GM21529 (cell line): Measurements from ENCODE around the gene KIF4A.
"Not testable (repeated sequence)": the region's sequence is repeated elsewhere in the genome, so short reads cannot be mapped to it uniquely, and the experiment has no call there.

ENCODE experiments used
- ATAC-seq: cut with Tn5 transposase; IDR thresholded peaks from one replicate; pipeline ENCODE4 v1.9.1; 2021; ENCODE audit not compliant: unreplicated experiment

Gene KIF4A

DNA sequence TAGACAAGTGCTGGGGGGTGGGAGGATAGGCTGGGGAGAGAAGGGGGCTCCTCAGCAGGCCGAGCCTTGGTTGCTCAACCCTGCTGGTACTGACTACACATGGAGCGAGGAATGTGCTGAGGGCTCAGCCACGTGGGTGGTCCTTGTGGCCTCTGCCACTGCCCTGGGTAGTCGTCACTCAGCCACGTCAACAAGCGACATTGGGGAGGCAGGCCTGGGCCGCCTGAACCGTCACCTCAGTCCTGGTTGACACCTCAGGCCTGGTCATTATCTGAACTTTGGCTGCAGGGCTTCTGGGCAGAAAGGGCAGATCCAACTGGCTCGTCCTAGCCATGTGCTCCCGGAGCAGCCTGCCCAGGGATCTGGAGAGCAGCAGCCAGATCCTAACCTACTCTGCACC lies 70.5 kb downstream of the KIF4A start:
- no peak for ATAC-seq

GRCh38 chrX:70368731-70369130 lies 78.8 kb downstream of the KIF4A start:
- not testable (repeated sequence) for ATAC-seq

DNA sequence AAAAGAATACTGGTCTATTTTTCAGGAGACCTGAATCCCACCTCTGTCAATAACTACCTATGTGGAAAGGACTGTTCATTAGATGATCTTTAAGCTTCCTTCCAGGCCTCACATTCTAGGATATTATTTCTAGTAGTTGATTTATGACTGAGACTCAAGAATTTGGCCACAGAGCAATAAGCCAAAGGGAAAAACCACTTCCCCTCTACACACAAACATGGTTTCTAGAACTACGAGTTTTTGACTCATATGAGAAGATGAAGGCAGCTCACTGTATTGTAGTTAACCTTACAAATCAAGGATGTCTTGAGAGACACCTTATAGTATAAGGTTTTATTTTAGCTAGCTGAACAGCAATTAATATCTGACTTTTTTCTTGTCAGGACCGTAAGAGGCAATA lies 96.3 kb downstream of the KIF4A start:
- ATAC-seq: no peak

- no peak for ATAC-seq
Measured at GRCh38 chrX:70398899-70399298, 109.0 kb downstream of the KIF4A start.

GRCh38 chrX:70400181-70400580 lies 110.3 kb downstream of the KIF4A start:
- ATAC-seq: not testable (repeated sequence)

DNA sequence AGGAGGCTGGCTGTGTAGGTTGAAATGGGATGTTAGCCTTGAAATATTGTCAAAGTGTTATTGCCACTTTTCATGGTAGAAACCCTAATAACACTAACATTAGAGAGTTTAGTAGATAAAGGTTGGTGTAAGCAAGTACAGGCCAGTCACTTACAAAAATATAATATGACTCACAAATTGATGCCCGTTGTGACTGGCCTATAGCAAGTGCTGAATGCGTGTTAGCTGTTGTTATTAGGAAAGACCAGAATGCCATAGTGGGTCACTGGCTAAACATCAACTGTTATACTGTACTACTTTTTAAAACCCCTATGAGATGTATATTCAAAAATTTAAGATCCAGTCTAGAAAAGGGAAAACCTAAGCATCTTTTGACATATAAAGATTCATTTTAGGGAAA lies 112.8 kb downstream of the KIF4A start:
- no peak for ATAC-seq

- no peak for ATAC-seq
Measured at GRCh38 chrX:70405003-70405402, 115.1 kb downstream of the KIF4A start.

DNA sequence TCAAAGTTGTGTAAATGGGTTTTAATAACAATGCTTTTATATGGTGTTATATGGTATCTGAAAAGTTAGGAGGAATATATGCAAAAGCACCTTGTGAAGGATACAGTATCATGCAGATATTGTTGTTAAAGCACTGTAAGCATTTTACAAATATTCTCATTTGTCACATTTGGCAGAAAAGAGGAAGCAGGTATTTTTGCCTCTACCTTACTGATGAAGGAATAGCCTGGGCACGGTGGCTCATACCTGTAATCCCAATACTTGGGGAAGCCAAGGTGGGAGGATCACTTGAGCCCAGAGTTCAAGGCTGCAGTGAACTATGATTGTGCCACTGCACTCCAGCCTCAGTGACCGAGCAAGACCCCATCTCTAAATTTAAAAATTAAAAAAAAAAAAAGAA lies 121.0 kb downstream of the KIF4A start:
- no peak for ATAC-seq

DNA sequence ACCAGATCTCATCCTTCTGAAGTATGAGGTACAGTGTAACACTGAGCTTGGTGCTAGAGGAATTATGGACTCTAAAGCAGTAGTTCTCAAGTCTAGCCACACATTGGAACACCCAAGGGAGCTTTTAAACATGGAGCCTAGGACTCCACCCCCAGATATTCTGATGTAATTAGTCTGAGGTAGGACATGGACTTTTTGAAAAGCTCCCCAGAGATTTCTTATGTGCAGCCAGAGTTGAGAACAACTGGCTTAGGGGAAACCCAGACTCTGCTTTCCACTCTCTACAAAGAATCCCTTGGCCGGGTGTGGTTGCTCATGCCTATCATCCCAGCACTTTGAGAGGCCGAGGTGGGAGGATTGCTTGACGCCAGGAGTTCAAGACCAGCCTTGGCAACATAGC lies 121.6 kb downstream of the KIF4A start:
- ATAC-seq: no peak

DNA sequence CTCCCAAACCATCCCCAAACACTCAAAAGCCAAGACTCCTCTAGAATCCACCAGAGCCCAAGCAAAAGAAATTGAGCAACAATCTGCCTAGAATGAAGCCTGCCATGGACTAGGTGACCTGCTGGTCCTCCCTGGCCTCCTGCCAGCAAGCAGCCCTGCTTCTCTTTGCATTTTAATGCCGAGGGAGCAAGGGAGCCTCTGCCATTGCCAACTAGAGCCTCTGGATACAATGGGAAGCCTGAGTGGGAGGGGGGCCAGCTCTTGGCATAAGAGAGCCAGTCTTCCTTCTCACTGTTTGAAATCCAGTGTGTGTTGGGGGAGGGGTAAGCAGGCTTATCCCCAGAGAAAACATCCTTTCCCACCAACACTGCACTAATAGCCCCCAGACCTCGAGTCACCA lies 131.7 kb downstream of the KIF4A start:
- ATAC-seq: no peak

DNA sequence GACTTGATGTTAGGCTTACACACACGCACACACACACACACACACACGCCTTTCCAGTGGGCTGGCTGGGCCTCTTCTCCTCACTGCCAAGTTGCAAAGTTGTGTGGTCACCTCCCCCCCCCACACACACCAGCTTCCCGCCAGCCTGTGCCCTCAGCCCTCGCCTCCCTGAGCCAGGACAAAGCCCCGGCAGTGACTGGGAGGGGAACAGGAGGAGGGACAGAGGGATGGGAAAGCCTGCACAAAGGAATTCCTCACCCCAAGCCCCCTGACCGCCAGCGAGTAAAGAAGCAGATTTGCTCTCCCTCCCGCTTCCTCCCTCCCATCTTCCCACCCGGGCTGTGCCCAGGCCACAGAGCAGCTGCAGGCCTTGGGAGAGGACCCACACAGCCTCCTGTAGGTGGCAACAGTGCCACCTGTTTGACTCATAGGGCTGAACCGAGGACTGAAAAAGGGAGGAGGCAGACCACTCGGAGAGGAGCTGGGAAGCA lies 133.0 kb downstream of the KIF4A start, which contains the start of gene GDPD2:
TSS of gene GDPD2 (plus strand) at position 464 of the 491 bp plus-strand sequence. CDS start 1,671 bp downstream, outside the sequence.
- ATAC-seq: no peak

DNA sequence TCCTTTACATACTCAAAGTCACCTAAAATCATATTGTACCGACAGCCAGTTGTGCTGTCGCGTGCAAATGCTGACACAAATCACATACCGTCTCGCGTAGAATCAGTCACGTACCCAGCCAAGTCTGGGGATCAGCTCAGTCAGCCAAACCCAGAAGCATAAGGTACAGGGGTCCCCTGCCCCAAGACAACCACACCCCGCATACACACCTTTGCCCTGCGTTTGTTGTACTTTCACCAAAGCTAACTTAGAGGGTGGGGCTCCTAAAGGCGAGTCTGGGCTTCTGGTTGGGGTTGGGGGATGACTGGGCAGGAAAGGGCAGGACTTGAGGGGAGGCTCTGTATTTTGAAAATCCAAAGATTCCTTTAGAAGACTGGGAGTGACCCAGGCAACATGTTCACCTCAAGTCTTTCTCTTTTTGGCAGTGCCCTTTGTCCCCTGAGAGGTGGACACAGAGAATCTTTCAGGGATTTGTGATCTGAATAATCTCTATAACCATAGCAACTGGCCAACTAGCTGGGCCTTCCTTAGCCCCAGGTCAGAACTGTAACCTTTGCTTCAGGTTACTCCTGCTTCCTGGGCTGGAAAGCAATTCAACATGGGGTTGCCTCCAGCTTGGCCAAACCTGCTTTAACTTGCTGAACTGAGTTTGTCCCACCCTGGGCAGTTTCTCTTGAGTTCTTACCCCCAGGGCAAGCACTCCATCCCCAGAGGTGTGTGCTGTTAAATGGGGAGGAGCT lies 134.2 kb downstream of the KIF4A start:
- ATAC-seq: no peak

GRCh38 chrX:70424801-70425200 lies 134.9 kb downstream of the KIF4A start:
- no peak for ATAC-seq

DNA sequence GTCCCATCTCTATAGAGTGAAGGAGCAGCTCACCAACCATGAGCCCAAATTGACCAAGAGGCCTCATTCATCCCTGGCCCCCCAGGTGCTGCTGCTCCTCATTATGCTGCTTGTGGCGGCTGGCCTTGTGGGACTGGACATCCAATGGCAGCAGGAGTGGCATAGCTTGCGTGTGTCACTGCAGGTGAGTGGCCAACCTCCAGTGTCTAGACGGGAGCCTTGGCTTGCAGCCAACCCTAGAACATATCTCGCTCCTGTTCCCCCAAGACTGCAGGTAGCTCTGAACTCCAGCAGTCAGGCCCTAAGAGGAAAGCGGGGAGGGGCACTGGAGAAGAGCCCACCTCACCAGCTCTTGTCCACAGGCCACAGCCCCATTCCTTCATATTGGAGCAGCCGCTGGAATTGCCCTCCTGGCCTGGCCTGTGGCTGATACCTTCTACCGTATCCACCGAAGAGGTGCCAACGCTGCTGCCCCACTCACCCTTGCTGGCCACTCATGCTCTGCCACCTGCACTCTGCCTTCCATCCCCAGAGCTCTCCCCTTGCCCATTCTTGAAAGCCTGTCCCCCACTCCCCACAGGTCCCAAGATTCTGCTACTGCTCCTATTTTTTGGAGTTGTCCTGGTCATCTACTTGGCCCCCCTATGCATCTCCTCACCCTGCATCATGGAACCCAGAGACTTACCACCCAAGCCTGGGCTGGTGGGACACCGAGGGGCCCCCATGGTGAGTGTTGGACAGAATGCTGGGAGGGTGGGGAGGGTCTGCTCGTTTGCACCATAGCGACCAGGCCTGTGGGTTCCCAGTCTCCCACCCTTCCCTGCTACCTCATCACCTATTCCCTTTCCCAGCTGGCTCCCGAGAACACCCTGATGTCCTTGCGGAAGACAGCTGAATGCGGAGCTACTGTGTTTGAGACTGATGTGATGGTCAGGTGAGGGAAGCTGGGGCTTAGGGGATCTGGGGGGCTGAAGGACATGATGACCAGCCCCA lies 136.7 kb downstream of the KIF4A start:
- ATAC-seq: no peak

DNA sequence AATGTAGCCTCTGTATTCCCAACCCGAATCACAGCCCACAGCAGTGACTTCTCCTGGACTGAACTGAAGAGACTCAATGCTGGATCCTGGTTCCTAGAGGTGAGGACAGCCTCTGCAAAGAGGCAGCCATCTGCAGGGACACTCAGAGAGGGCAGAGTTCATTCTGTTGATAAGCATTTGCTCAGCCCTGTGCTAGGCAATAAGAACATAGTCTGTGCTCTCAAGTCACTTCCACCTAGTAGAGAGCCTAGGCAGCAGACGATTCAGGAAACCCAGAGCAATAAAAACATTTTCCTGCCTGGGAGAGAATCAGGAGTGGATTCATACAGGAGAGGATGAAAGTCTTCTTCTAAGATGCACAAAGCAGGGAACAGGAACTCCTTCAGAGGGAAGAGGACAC lies 137.5 kb downstream of the KIF4A start:
- ATAC-seq: no peak

GRCh38 chrX:70429759-70430158 lies 139.9 kb downstream of the KIF4A start:
- no peak for ATAC-seq

- no peak for ATAC-seq
Measured at GRCh38 chrX:70432936-70433847, 143.3 kb downstream of the KIF4A start.

GRCh38 chrX:70433848-70434351 lies 144.0 kb downstream of the KIF4A start:
- peak; percentile 71 for ATAC-seq

DNA sequence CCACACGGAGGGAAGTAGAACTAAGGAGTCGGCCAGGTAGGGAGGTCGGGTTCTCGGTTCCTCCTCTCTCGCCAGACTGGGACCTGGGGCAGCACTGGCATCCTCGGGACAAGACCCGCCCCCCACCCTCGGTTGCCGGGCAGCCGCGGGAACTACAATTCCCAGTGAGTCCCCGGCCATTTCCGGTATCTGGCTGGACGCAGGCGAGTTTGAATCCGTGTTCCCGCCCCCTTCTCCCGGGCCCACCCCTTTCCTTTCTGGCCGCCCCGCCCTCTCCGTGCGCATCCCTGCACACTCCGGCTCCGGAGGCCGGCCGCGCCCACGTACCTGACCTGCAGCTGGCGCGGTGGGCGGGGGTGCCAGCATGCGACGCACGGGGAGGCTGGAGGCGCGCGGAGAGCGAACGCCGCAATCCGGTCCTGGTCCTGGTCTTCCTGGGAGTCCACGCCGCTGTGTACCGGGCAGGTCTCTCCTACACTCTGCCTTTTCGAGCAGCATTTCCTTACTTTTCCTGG lies 144.5 kb downstream of the KIF4A start:
- ATAC-seq: peak; percentile 72

DNA sequence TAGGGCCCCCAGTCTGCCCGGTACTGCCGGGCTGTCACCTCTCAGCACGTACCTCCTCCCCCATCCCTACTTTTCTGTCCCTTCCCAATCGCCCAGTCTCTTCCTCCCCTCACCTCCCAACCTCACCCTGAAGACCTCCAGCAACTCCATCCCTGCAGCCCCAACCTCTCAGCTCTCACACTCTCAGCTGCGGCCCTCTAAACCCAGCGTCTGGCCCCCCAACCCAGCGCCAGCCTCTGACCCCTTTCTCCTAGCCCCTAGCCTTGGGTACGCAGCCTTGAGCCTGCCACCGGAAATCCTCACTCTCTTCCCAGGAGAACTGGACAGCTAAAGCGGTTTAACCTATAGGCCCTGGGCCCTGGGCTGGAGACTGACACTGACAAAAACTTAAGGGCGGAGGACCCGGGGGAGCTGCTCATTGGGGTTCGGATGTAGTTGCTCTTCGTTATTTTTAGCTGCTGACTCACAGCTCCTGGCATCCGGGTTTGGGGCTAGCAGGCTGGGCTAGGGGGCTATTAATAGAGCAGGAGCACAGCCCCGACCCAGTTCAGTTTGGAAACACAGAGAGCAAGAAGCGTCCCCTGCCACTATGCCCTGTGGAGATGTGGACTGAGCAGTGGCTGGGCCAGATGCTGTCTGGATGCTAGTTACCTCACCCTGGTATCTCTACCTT lies 145.1 kb downstream of the KIF4A start:
- peak; percentile 17 for ATAC-seq
